Skeletal muscle satellite cell (primary cell): Measurements from ENCODE around the gene MAGI2.
"Not testable (repeated sequence)": the region's sequence is repeated elsewhere in the genome, so short reads cannot be mapped to it uniquely, and the experiment has no call there.

Experiments
- H3K27me3 ChIP-seq: 2 replicates; pipeline ENCODE4 v1.7.0; 2013; ENCODE audit warnings: low read length; ENCODE audit not compliant: control insufficient read depth, insufficient read depth
- H3K36me3 ChIP-seq: 2 replicates; pipeline ENCODE4 v1.7.0; 2013; ENCODE audit warnings: mild to moderate bottlenecking, control low read depth, low read length; ENCODE audit not compliant: insufficient read depth
- H3K4me1 ChIP-seq: 2 replicates; pipeline ENCODE4 v1.7.0; 2013; ENCODE audit warnings: low read length; ENCODE audit not compliant: control insufficient read depth, insufficient read depth
- H3K4me2 ChIP-seq: 2 replicates; pipeline ENCODE4 v1.7.0; 2013; ENCODE audit warnings: mild to moderate bottlenecking, low read length
- H3K4me3 ChIP-seq: 2 replicates; pipeline ENCODE4 v1.7.0; 2013; ENCODE audit warnings: low read length
- H3K9ac ChIP-seq: 2 replicates; pipeline ENCODE4 v1.7.0; 2013; ENCODE audit warnings: mild to moderate bottlenecking, low read depth, low read length, moderate library complexity
- H3K9me3 ChIP-seq: replicated peaks from 2 replicates; pipeline ENCODE4 v1.7.0; 2013; ENCODE audit warnings: mild to moderate bottlenecking, control low read depth, low read length

Gene MAGI2

DNA sequence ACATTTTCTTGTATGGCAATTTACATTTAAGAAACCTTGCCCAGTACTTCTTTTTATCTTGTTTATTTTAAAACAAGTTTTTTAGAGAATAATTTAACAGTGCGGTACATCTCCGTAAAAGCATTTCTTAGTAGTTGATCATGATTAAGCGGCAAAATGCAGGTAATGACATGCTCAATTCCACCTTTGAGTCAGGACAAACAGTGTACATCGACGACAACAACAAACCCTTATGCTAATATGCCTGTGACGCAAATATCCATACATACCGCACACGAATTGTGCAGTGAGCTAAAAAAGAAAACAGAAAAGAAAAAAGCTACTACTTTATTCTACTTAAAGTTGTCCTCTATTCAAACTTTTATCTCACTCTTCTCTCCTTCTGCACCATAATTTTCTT lies 1.9 kb downstream of the MAGI2 start:
- peak overlapping the region; percentile 92 for H3K4me3 ChIP-seq
- H3K9me3 ChIP-seq, result no peaks in the 10 kb centered on the region
- H3K4me2 ChIP-seq, result peak overlapping the region; percentile 99
- peak overlapping the region; percentile 94 for H3K9ac ChIP-seq
- peaks cover 3% of the 10 kb centered on the region for H3K36me3 ChIP-seq
- H3K27me3 ChIP-seq, result no peaks in the 10 kb centered on the region
- peaks cover 16% of the 10 kb centered on the region for H3K4me1 ChIP-seq

DNA sequence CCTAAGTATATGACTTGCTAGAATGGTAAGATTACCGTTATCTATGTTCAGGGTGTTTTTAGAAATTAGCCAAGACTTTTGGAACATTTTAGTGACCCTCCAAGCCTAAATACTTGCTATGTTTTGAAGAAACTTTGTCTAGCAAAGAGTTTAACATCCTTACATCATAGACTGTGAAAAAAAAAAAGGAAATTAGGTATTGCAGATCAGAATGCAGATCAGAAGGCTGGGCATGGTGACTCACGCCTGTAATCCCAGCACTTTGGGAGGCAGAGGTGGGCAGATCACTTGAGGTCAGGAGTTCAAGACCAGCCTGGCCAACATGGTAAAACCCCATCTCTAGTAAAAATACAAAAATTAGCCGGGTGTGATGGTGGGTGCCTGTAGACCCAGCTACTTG lies 10.7 kb downstream of the MAGI2 start:
- H3K4me3 ChIP-seq, H3K9me3 ChIP-seq, H3K4me2 ChIP-seq, H3K4me1 ChIP-seq, H3K9ac ChIP-seq, H3K36me3 ChIP-seq, H3K27me3 ChIP-seq: not testable (repeated sequence)

DNA sequence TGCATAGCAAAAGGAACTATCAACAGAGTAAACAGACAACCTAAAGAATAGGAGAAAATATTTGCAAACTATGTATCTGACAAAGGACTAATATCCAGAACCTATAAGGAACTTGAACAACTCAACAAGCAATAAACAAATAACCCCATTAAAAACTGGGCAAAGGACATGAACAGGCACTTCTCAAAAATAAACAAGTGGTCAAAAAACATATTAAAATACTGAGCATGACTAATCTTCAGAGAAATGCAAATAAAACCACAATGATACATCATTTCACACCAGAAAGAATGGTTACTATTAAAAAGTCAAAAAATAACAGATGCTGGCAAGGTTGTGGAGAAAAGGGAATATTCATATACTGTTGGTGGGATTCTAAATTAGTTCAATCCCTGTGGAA lies 17.1 kb downstream of the MAGI2 start:
- Histone ChIP-seq H3K36me3 (no peaks in the 10 kb centered on the region), H3K4me1 (peaks cover 9% of the 10 kb centered on the region), H3K27me3 (no peaks in the 10 kb centered on the region), H3K9ac (no peak overlapping the region), H3K4me3 (no peak overlapping the region), H3K9me3 (peaks cover 5% of the 10 kb centered on the region), H3K4me2 (no peak overlapping the region)

DNA sequence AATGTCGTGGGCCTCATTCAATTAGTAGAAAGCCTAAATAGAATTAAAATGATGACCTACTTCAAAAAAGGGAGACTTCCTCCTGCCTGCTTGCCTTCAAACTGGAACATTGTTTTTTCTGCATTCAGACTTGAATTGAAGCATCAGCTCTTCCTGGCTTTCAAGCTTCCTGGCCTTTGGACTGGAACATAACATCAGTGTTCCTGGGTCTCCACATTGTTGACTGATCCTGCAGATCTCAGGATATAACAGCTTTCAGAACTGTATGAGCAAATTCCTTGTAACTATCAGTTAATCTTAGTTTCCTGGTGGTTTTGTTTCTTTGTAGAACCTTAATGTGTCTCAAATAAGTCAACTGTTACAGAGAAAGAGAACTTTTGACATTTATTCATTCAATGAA lies 18.6 kb downstream of the MAGI2 start:
- Histone ChIP-seq H3K27me3 (no peaks in the 10 kb centered on the region), H3K9me3 (peaks cover 5% of the 10 kb centered on the region), H3K4me2 (no peak overlapping the region), H3K36me3 (no peaks in the 10 kb centered on the region), H3K9ac (no peak overlapping the region), H3K4me3 (no peak overlapping the region), H3K4me1 (peaks cover 9% of the 10 kb centered on the region)

DNA sequence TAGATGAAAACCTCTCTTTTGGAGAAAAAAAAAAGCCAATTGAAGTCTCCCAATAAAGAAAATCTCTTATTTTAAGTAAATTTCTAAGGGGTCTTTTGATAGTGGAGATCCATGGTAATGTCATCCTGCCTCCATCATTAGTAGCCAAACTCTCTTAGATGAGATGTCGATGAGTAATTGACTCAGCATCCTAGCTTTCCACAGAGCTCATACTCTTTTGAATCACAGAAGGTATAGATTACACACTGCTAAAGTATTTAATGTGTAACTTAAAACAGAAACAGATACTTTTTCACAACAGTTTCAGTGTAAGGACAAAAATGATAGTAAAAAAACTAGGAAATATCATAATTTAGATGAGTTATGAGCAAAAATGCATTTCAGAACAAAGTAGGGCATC lies 19.4 kb downstream of the MAGI2 start:
- Histone ChIP-seq H3K27me3 (no peaks in the 10 kb centered on the region), H3K4me1 (peaks cover 9% of the 10 kb centered on the region), H3K9ac (no peak overlapping the region), H3K4me3 (no peak overlapping the region), H3K4me2 (peak overlapping the region; percentile 61), H3K9me3 (peaks cover 5% of the 10 kb centered on the region), H3K36me3 (no peaks in the 10 kb centered on the region)

DNA sequence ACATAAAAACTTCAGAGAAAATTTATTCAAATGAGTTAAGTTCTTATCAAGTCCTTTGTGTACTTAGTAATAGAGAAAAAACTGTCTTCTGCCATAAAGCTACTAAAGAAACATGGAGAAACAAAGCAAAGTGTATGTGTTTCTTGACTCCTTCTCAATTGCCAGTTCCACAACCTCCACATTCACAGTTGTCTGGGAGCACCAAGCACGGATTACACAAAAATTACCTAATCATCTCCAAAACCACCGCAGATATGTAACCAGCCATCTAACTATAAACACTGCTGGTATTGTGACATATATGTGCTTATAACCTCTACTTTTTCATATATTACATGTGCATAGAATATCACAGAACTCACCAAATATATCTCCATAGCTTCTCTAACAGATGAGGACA lies 23.1 kb downstream of the MAGI2 start:
- no peaks in the 10 kb centered on the region for H3K9me3 ChIP-seq
- H3K27me3 ChIP-seq, result no peaks in the 10 kb centered on the region
- H3K4me3 ChIP-seq, result no peak overlapping the region
- H3K9ac ChIP-seq, result no peak overlapping the region
- no peak overlapping the region for H3K4me2 ChIP-seq
- no peaks in the 10 kb centered on the region for H3K36me3 ChIP-seq
- H3K4me1 ChIP-seq, result peaks cover 9% of the 10 kb centered on the region

DNA sequence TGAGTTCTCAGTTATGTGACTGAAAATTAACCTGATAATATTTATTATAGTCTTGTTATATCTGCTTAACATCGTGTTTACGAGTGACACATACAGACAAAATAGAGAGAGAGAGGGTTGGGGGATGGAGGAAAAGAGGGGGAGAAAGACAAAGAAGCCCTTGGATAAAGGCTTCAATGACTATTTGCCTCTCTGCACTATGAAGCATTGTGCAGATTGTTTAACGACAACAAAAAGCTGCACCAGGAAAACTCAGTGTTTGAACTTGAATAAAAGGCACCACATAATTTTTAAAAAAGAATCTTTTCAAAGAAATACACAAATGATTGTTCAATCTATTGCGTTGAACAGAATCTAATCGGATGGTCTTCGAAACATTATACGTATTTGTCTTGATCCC lies 27.8 kb downstream of the MAGI2 start:
- Histone ChIP-seq H3K9ac (no peak overlapping the region), H3K4me3 (no peak overlapping the region), H3K4me2 (no peak overlapping the region), H3K27me3 (no peaks in the 10 kb centered on the region), H3K9me3 (no peaks in the 10 kb centered on the region), H3K36me3 (no peaks in the 10 kb centered on the region), H3K4me1 (no peaks in the 10 kb centered on the region)

DNA sequence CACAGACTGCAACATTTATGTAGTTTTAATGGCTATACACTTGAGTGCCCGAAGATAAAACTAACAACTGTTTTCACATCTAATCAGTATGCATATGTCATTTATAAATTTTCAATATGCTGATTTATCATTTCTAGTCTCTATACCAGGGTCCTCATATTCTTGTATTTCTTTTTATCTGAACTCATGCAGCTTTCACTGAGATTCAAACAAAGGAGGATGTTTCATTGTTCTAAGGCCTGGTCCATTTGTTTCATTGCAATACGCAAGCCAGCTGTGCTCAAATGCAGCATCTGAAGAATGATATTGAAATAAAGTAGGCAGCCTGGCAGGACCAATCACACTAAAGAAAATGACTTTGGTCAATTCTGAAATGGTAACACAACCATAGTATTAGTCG lies 31.7 kb downstream of the MAGI2 start:
- H3K9ac ChIP-seq, result no peak overlapping the region
- H3K36me3 ChIP-seq, result no peaks in the 10 kb centered on the region
- H3K27me3 ChIP-seq, result peaks cover 5% of the 10 kb centered on the region
- peaks cover 12% of the 10 kb centered on the region for H3K4me1 ChIP-seq
- no peak overlapping the region for H3K4me3 ChIP-seq
- H3K9me3 ChIP-seq, result no peaks in the 10 kb centered on the region
- H3K4me2 ChIP-seq, result no peak overlapping the region

DNA sequence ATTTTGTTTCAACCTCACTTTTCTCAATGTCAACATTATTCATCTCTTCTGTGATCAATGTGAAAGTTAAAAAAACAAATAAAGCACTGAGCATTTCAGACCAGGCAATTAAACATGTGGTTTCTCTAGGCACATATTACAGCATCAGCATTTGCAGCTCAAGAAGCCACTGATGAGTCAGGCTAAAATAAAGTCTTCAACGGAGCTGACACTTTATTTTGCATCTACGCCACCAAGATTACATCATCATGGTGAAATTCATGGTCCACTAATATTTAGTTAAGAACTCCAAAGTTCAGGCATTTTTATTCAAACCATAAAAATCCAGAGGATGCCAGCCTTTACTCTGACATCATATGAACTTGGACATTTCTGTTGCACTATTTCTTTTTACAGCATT lies 33.0 kb downstream of the MAGI2 start:
- Histone ChIP-seq H3K4me3 (no peak overlapping the region), H3K9ac (no peak overlapping the region), H3K9me3 (no peaks in the 10 kb centered on the region), H3K27me3 (peaks cover 5% of the 10 kb centered on the region), H3K4me1 (peaks cover 12% of the 10 kb centered on the region), H3K36me3 (no peaks in the 10 kb centered on the region), H3K4me2 (peak overlapping the region; percentile 47)

DNA sequence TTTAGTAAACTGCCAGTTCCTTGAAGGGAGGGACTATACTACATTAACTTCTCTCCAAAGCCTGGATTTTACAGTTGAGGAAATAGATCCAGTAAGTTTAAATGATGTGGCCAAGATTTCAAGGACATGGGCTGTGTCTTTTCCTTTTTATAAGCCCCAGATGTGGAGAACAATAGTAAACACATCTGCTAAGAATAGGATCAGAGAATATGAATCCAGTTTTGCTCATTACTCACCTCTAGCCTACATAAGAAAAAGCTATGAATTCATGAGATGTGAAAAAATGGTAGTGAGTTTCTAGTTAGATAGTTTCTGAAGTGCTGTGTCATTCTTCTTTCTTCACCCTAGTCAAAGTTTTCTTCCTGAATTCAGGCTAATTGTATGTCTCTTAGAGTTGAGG lies 38.6 kb downstream of the MAGI2 start:
- H3K9me3 ChIP-seq, result no peaks in the 10 kb centered on the region
- H3K4me2 ChIP-seq, result no peak overlapping the region
- peaks cover 7% of the 10 kb centered on the region for H3K4me1 ChIP-seq
- H3K9ac ChIP-seq, result no peak overlapping the region
- H3K36me3 ChIP-seq, result no peaks in the 10 kb centered on the region
- H3K27me3 ChIP-seq, result peaks cover 11% of the 10 kb centered on the region
- H3K4me3 ChIP-seq, result no peak overlapping the region

DNA sequence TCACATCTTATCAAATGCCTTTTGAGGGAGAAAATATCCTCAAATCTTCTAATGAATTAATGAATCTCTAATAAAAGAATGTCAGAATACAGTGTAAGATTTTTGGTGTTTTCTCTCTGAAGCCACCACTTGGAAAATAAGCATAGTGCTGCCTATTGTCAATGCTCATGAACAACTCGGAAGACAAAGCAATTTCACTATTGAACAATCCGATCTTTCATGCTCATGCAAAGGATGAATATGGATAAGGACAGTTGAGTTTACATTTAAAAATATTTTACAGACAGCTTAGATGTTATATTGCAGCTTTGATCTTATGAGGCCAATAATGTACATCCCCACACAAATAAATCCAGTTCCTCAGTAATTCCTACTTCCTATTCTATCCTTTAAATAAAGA lies 40.6 kb downstream of the MAGI2 start:
- Histone ChIP-seq H3K9me3 (no peaks in the 10 kb centered on the region), H3K36me3 (no peaks in the 10 kb centered on the region), H3K9ac (no peak overlapping the region), H3K27me3 (peaks cover 6% of the 10 kb centered on the region), H3K4me2 (no peak overlapping the region), H3K4me3 (no peak overlapping the region), H3K4me1 (no peaks in the 10 kb centered on the region)

DNA sequence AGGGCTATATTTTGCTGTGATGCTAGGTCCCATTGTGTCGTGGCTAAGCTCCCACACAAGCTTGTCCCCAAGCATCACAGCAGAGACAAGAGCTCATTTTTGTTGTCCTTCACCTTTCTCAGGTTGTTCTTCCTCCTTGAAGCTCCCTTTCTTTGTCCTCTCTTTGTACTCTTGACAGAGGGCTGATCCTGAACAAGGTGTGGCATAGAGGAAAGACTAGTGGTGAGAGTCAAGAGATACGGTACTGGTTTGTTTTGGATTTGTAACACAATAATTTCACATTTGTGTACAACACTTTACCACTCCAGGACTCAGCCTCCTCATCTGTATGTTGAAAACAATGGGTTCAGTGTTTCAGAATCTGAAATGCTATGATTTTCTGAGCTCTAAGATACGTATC lies 41.0 kb downstream of the MAGI2 start:
- no peak overlapping the region for H3K4me3 ChIP-seq

More for the DNA sequence above, 41.0 kb downstream of the MAGI2 start:
- Histone ChIP-seq H3K27me3 (peaks cover 6% of the 10 kb centered on the region), H3K4me2 (no peak overlapping the region), H3K36me3 (no peaks in the 10 kb centered on the region), H3K9ac (no peak overlapping the region), H3K4me1 (no peaks in the 10 kb centered on the region), H3K9me3 (no peaks in the 10 kb centered on the region)
